Gastroesophageal sphincter (tissue), 4 donors: Measurements from ENCODE around the gene SLC43A2. TPM values are rescaled to one million over a fixed set of nuclear protein-coding genes. Genes with fewer than 3 reads are reported as not detected.

Experiments used
- ATAC-seq: fragments of 150-250 bp; one replicate; pipeline ENCODE4 v1.9.1; 2016; ENCODE audit warnings: mild to moderate bottlenecking, moderate library complexity
- H3K27ac ChIP-seq, 4 donors: fragments of 200-600 bp; sonication (generic) in 3 of 4; 1 replicate in 3 of 4; 2 replicates in 1 of 4; pipeline ENCODE4 v1.5.1; 2016 to 2019
- H3K27me3 ChIP-seq: fragments of 200-600 bp; sonication (generic); one replicate; pipeline ENCODE4 v1.5.1; 2019
- H3K36me3 ChIP-seq, 2 donors: fragments of 200-600 bp; sonication (generic); one replicate each; pipeline ENCODE4 v1.5.1; 2019; ENCODE audit warnings: control low read depth in 1 of 2
- H3K4me1 ChIP-seq, 3 donors: fragments of 200-600 bp; sonication (generic); 1 replicate in 2 of 3; 2 replicates in 1 of 3; pipeline ENCODE4 v1.5.1; 2016 to 2019; ENCODE audit warnings: control low read depth in 2 of 3
- H3K4me3 ChIP-seq, 2 donors: fragments of 200-600 bp; sonication (generic); one replicate each; pipeline ENCODE4 v1.5.1; 2019; ENCODE audit warnings: mild to moderate bottlenecking in 1 of 2, moderate library complexity in 1 of 2
- H3K9me3 ChIP-seq, 3 donors: fragments of 200-600 bp; sonication (generic); one replicate each; pipeline ENCODE4 v1.5.1; 2017 to 2019; ENCODE audit warnings: control low read depth in 2 of 3
- EP300 ChIP-seq: sonication (generic); formaldehyde crosslinking; IDR thresholded peaks from one replicate; pipeline ENCODE4 v1.6.1; 2017; ENCODE audit warnings: antibody characterized with exemption, mild to moderate bottlenecking
- POLR2A ChIP-seq, 2 donors: fragments of 450-650 bp; IDR thresholded peaks; one replicate each; pipeline ENCODE4 v1.6.1; 2017; ENCODE audit warnings: antibody characterized with exemption in 2 of 2, mild to moderate bottlenecking in 2 of 2, moderate library complexity in 1 of 2
- POLR2AphosphoS5 ChIP-seq: sonication (generic); formaldehyde crosslinking; IDR thresholded peaks from one replicate; pipeline ENCODE4 v1.6.1; 2017; ENCODE audit warnings: antibody characterized with exemption
- WGBS, 2 donors: methylation state at CpG; one replicate each; pipeline ENCODE4 v1.1.5; 2018; ENCODE audit warnings: low coverage in 1 of 2; 5-methylcytosine and 5-hydroxymethylcytosine counted together
- total RNA-seq, 4 donors: library from RNA; depleted of rRNA; stranded (reverse); fragments of >200 nt; gene quantifications; one replicate each; pipeline ENCODE4 v1.1.0, GENCODE V29; 2016
- TF ChIP-seq, protein P1 (sequence below), 4 experiments: fragments of 200-600 bp in 2 of 4; fragments of 450-650 bp in 2 of 4; sonication (generic) in 1 of 4; IDR thresholded peaks; one replicate each; pipeline ENCODE4 v1.5.1; 2017 to 2019; ENCODE audit warnings: antibody characterized with exemption in 4 of 4, mild to moderate bottlenecking in 2 of 4, moderate library complexity in 2 of 4

The SLC43A2 gene
- total RNA-seq, 4 donors from 2014 or later: 6.4 to 16.8 (median 10.4) TPM

DNA sequence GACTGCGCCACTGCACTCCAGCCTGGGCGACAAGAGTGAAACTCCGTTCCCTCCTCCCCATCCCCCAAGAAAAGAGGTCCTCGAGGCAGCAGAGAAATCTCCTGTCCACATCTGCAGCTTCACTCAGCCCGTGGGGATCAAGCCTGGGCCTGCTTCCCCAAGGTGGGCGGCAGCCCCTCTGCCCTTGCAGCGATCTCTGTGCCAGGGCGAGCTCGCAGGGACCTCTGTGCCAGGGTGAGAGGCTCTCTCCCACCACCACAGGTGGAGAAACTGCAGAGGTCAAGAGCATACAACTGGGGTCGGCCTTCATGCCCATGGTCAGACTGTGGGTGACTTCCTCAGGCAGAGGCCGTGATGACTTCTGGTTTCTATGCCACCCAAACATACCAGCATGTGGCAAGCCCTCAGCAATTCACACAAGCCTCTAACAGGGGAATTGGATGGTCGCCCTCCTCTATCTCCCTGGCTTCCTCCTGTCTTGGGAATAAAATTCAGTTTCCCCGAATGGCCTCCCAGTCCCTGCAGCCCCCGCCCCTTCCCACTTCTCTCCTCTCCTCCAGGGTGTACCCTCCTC lies 5.5 kb downstream of the SLC43A2 start:
- H3K27me3 ChIP-seq: no peaks in the 10 kb centered on the region
- H3K36me3 ChIP-seq: peaks cover 0 to 18% of the 10 kb centered on the region in 2 donors
- peaks cover 0 to 28% (median 5%) of the 10 kb centered on the region in 3 donors for H3K4me1 ChIP-seq
- TF ChIP-seq EP300 (no peak), POLR2A (IDR thresholded peaks at IDR 0.05) (no peak), POLR2AphosphoS5 (no peak)
- TF ChIP-seq, protein P1, sequence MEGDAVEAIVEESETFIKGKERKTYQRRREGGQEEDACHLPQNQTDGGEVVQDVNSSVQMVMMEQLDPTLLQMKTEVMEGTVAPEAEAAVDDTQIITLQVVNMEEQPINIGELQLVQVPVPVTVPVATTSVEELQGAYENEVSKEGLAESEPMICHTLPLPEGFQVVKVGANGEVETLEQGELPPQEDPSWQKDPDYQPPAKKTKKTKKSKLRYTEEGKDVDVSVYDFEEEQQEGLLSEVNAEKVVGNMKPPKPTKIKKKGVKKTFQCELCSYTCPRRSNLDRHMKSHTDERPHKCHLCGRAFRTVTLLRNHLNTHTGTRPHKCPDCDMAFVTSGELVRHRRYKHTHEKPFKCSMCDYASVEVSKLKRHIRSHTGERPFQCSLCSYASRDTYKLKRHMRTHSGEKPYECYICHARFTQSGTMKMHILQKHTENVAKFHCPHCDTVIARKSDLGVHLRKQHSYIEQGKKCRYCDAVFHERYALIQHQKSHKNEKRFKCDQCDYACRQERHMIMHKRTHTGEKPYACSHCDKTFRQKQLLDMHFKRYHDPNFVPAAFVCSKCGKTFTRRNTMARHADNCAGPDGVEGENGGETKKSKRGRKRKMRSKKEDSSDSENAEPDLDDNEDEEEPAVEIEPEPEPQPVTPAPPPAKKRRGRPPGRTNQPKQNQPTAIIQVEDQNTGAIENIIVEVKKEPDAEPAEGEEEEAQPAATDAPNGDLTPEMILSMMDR (IDR thresholded peaks at IDR 0.05): no peak
- no peaks in the 10 kb centered on the region for H3K9me3 ChIP-seq
- WGBS, 2 donors: 80 to 85% methylated on average over 1 to 7 of the region's 14 CpGs
- H3K27ac ChIP-seq: no peak overlapping the region
- ATAC-seq: no peak
- no peak overlapping the region for H3K4me3 ChIP-seq

DNA sequence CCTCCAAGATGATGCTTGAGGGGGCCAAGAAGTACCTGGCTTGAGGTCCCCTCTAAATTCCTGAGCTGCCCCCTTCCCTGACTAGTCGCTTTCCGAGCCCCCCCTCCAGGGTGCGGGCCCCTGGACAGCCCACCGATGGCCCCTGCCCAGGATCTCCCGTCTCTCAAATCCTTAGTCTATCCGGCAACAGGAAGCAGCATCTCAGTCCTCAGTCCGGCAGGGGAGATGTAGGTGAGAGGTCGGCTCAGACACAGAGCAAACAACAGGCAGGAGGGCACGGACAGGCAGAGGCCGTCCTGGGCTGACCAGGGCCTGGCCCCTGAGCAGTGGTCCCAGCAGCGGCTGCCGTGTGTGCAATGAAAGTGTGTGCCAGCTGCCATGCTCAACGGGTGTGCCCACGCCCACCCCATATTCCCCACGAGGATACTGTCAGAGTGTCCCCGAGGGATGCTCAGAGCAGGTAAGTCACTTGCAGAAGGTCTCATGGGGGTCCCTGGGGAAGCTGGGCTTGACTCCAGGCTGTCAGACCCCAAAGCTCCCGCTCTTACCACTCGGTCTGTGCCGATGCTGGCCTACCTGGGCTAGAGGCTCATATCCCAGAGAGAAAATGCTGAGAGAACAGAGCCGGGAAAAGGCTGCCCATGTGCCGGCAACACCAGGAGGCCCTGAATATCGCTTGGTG lies 7.2 kb downstream of the SLC43A2 start:
- Histone ChIP-seq H3K4me1 (peaks cover 0 to 11% (median 0%) of the 10 kb centered on the region in 3 donors), H3K27me3 (no peaks in the 10 kb centered on the region), H3K36me3 (peaks cover 0 to 29% of the 10 kb centered on the region in 2 donors), H3K4me3 (no peak overlapping the region), H3K27ac (no peak overlapping the region), H3K9me3 (no peaks in the 10 kb centered on the region)
- no peak for ATAC-seq
- WGBS, 2 donors: 70% methylated on average over 4 of the region's 22 CpGs; no CpG with 5 or more reads in 1 of the 2 donors
- TF ChIP-seq POLR2A (IDR thresholded peaks at IDR 0.05): no peak
- TF ChIP-seq EP300: no peak

- ATAC-seq: no peak
- H3K9me3 ChIP-seq: no peaks in the 10 kb centered on the region
- H3K36me3 ChIP-seq: peaks cover 0 to 34% of the 10 kb centered on the region in 2 donors
- H3K4me1 ChIP-seq: peaks cover 0 to 2% (median 0%) of the 10 kb centered on the region in 3 donors
- H3K27ac ChIP-seq: no peak overlapping the region
- H3K27me3 ChIP-seq: no peaks in the 10 kb centered on the region
- 88 to 93% methylated on average over 3 to 5 of the region's 13 CpGs for WGBS, 2 donors
- no peak overlapping the region for H3K4me3 ChIP-seq
- TF ChIP-seq, protein P1 (IDR thresholded peaks at IDR 0.05): no peak
- TF ChIP-seq POLR2A (IDR thresholded peaks at IDR 0.05) (no peak), POLR2AphosphoS5 (no peak), EP300 (no peak)
Measured at GRCh38 chr17:1620486-1620885, 8.1 kb downstream of the SLC43A2 start.

DNA sequence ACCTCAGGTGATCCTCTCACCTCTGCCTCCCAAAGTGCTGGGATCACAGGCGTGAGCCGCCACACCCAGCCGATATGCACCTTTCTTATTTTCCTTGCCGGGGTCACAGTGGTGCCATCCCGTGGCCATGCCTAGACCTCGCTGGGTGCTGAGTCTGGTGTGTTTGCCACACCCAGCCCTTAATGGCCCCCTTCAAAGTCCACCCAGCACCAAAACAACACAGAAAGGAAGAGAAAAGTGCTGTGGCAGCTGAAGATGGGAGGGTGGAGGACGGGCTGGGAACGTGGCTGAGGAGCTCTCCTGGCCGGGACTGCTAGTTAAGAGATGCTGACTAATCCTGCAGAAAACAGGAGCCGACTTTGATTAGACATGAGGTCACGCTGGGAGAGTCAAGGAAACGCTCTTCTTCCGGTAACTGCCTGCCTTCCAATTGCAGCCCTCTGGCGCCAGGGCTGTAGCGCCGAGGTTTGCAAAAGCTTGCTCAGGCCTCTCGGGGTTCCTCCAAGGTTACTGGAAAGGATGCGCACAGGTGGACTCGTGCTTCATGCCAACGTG lies 10.9 kb downstream of the SLC43A2 start:
- Histone ChIP-seq H3K36me3 (peaks cover 0 to 45% of the 10 kb centered on the region in 2 donors), H3K27me3 (no peaks in the 10 kb centered on the region), H3K4me1 (no peaks in the 10 kb centered on the region), H3K9me3 (no peaks in the 10 kb centered on the region), H3K4me3 (no peak overlapping the region), H3K27ac (peak overlapping the region in 1 of 4 donors; percentile 3)
- no peak for TF ChIP-seq POLR2A (IDR thresholded peaks at IDR 0.05)
- no peak for TF ChIP-seq EP300
- no peak for TF ChIP-seq POLR2AphosphoS5
- TF ChIP-seq, protein P1 (IDR thresholded peaks at IDR 0.05): no peak
- ATAC-seq: peak; percentile 48
- 45 to 68% methylated on average over 6 to 9 of the region's 20 CpGs for WGBS, 2 donors

DNA sequence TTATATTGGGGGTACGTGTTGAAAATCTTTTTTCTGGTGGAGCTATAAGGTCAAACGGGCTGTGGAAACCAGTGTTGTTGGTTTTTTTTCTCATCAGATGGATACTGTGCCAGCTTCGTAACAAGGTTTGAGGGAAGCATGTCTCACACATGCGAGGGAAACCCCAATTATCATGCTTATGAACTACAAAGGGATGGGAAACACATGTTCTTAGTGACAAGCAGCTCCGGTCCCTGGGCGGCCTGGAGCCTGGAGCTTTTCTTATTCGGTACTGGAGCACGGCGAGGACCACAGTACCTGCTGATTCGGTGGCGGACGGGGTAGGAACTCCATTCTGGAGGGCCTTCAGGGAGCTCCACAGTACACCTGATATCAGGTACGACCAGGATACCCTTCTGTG lies 12.5 kb downstream of the SLC43A2 start:
- no peaks in the 10 kb centered on the region for H3K9me3 ChIP-seq
- H3K36me3 ChIP-seq: peaks cover 0 to 54% of the 10 kb centered on the region in 2 donors
- no peaks in the 10 kb centered on the region for H3K4me1 ChIP-seq
- H3K27ac ChIP-seq: no peak overlapping the region
- no peaks in the 10 kb centered on the region for H3K27me3 ChIP-seq
- TF ChIP-seq POLR2AphosphoS5 (no peak), POLR2A (IDR thresholded peaks at IDR 0.05) (no peak), EP300 (no peak)
- TF ChIP-seq, protein P1 (IDR thresholded peaks at IDR 0.05): no peak
- 70 to 87% methylated on average over 5 to 7 of the region's 13 CpGs for WGBS, 2 donors
- no peak for ATAC-seq
- H3K4me3 ChIP-seq: no peak overlapping the region
